OCI-LY7 (cell line): ENCODE measurements around the gene DGAT2. TPM values are rescaled to one million over a fixed set of nuclear protein-coding genes. Genes with fewer than 3 reads are reported as not detected.
"Not testable (repeated sequence)": the region's sequence is repeated elsewhere in the genome, so short reads cannot be mapped to it uniquely, and the experiment has no call there.

Experiments
- BruUV-seq: library from RNA; stranded (reverse); fragments of 400-500 nt; replicated peaks from 2 replicates; lab custom pipeline; 2021; lab: Mats Ljungman, UMichigan
- CTCF ChIA-PET: fragments of 300-600 bp; sonication (Branson Sonifier 250); formaldehyde crosslinking; loops from one replicate; lab custom pipeline; 2022; ENCODE audit warnings: antibody characterized with exemption; ENCODE audit not compliant: unreplicated experiment; lab: Charles Lee
- POLR2A ChIA-PET: fragments of 300-600 bp; sonication (Branson Sonifier 250); formaldehyde crosslinking; loops from one replicate; lab custom pipeline; 2022; ENCODE audit warnings: antibody characterized with exemption; lab: Charles Lee
- DNase-seq: peaks from one replicate; pipeline ENCODE4 v3.0.0-alpha.2; 2015; ENCODE audit warnings: low spot score
- H2AFZ ChIP-seq: fragments of 200-600 bp; sonication (generic), shearing (Covaris generic); 2 replicates; pipeline ENCODE4 v1.6.1; 2014; ENCODE audit warnings: mild to moderate bottlenecking, antibody characterized with exemption, low read length, moderate library complexity
- H3K27ac ChIP-seq: fragments of 200-600 bp; sonication (generic); 2 replicates; pipeline ENCODE4 v1.5.1; 2014; ENCODE audit warnings: mixed run types, low read depth, mild to moderate bottlenecking, moderate library complexity, low read length, inconsistent platforms; ENCODE audit not compliant: poor library complexity, severe bottlenecking
- H3K36me3 ChIP-seq: fragments of 200-600 bp; sonication (generic); 2 replicates; pipeline ENCODE4 v1.6.1; 2014; ENCODE audit warnings: mild to moderate bottlenecking, antibody characterized with exemption, low read length, moderate library complexity, mixed read lengths; ENCODE audit not compliant: insufficient read depth
- H3K4me1 ChIP-seq: fragments of 200-600 bp; sonication (generic); 2 replicates; pipeline ENCODE4 v1.5.1; 2014; ENCODE audit warnings: mild to moderate bottlenecking, low read length; ENCODE audit not compliant: insufficient read depth, poor library complexity, severe bottlenecking
- H3K4me2 ChIP-seq: fragments of 200-600 bp; sonication (generic); 2 replicates; pipeline ENCODE4 v1.6.1; 2014; ENCODE audit warnings: mild to moderate bottlenecking, low read length
- H3K4me3 ChIP-seq: fragments of 200-600 bp; sonication (generic); 2 replicates; pipeline ENCODE4 v1.5.1; 2014; ENCODE audit warnings: mild to moderate bottlenecking, low read depth, low read length; ENCODE audit not compliant: poor library complexity, severe bottlenecking
- H3K79me2 ChIP-seq: fragments of 200-600 bp; sonication (generic); 2 replicates; pipeline ENCODE4 v1.6.1; 2016; ENCODE audit warnings: low read depth, mild to moderate bottlenecking, low read length, moderate library complexity, mixed read lengths; ENCODE audit not compliant: insufficient read depth
- H3K9me2 ChIP-seq: fragments of 200-600 bp; sonication (generic); 2 replicates; pipeline ENCODE4 v1.6.1; 2016; ENCODE audit warnings: mild to moderate bottlenecking, low read length, mixed read lengths; ENCODE audit not compliant: insufficient read depth
- H3K9me3 ChIP-seq: fragments of 200-600 bp; sonication (generic); 2 replicates; pipeline ENCODE4 v1.6.1; 2014; ENCODE audit warnings: mild to moderate bottlenecking, mixed run types, low read length, mixed read lengths
- H4K20me1 ChIP-seq: fragments of 200-600 bp; sonication (generic); 2 replicates; pipeline ENCODE4 v1.6.1; 2014; ENCODE audit warnings: mild to moderate bottlenecking, antibody characterized with exemption, low read length, moderate library complexity, mixed read lengths; ENCODE audit not compliant: insufficient read depth
- EZH2phosphoT487 ChIP-seq: fragments of 200-600 bp; sonication (generic); IDR thresholded peaks from 2 replicates; pipeline ENCODE4 v1.6.1; 2018; ENCODE audit warnings: low read depth, borderline replicate concordance, mild to moderate bottlenecking, mixed run types, antibody characterized with exemption, low read length, moderate library complexity, mixed read lengths
- intact Hi-C: fragments of 100-400 bp; cut with micrococcal nuclease; formaldehyde crosslinking; loops from one replicate; pipeline ENCODE4 v1.10.0; 2022; ENCODE audit not compliant: unreplicated experiment
- total RNA-seq, 2 experiments: library from RNA; depleted of rRNA in 1 of 2; stranded (reverse); fragments of >200 nt in 1 of 2; shearing (Covaris generic) in 1 of 2; gene quantifications; 2 replicates each; pipeline ENCODE4 v1.2.3, GENCODE V29; 2014 to 2022
- TF ChIP-seq, protein P1 (sequence below): fragments of 200-600 bp; sonication (generic); conservative IDR thresholded peaks from 2 replicates; pipeline ENCODE4 v1.5.1; 2014; ENCODE audit warnings: mild to moderate bottlenecking, antibody characterized with exemption, low read length, moderate library complexity, mixed read lengths

The DGAT2 gene
- total RNA-seq, 2 experiments from 2014 or later, result 5.6 to 6.5 TPM

DNA sequence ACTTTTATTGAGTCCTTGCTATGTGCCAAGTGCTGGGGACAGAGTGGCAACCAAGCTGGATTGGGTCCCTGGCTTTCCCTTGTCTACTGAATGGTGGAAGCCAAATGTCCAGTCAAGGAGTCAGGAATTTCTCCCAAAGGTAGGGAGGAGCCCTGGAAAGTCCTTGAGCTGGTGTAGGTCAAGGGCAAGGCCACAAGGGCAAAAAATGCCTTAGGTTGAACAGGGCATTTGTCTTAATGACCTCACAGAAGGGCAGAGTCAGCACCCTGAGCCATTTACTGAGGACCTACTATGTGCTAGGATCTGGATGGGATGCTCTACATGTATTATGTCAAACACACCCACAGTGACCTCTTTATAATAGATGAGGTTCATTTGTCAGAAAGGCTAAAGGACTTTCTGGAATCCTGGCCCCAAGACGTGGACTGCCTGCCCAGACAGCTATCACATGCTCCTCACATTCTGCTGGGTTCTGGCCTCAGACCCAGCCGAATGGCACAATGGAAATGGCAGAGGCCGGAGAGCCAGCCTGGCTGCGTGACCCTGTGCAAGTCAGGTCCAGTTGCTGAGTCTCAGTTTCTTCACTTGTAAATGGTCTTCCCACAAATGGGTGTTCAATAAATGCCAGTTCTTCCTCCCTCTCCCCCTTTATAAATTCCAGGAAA lies 33.3 kb upstream of the DGAT2 start:
- H4K20me1 ChIP-seq, result no peaks in the 10 kb centered on the region
- POLR2A ChIA-PET, result no interaction called here
- H3K27ac ChIP-seq, result no peak overlapping the region
- no peaks in the 10 kb centered on the region for H3K4me1 ChIP-seq
- H3K4me3 ChIP-seq, result no peak overlapping the region
- no peak overlapping the region for H2AFZ ChIP-seq
- CTCF ChIA-PET, result no interaction called here
- TF ChIP-seq, protein P1, sequence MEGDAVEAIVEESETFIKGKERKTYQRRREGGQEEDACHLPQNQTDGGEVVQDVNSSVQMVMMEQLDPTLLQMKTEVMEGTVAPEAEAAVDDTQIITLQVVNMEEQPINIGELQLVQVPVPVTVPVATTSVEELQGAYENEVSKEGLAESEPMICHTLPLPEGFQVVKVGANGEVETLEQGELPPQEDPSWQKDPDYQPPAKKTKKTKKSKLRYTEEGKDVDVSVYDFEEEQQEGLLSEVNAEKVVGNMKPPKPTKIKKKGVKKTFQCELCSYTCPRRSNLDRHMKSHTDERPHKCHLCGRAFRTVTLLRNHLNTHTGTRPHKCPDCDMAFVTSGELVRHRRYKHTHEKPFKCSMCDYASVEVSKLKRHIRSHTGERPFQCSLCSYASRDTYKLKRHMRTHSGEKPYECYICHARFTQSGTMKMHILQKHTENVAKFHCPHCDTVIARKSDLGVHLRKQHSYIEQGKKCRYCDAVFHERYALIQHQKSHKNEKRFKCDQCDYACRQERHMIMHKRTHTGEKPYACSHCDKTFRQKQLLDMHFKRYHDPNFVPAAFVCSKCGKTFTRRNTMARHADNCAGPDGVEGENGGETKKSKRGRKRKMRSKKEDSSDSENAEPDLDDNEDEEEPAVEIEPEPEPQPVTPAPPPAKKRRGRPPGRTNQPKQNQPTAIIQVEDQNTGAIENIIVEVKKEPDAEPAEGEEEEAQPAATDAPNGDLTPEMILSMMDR, result no peak
- TF ChIP-seq EZH2phosphoT487, result no peak
- no peak overlapping the region for H3K4me2 ChIP-seq
- no peaks in the 10 kb centered on the region for H3K36me3 ChIP-seq
- H3K9me3 ChIP-seq, result no peaks in the 10 kb centered on the region
- no TSS peak for BruUV-seq
- no peaks in the 10 kb centered on the region for H3K9me2 ChIP-seq
- intact Hi-C loops, result no loop called here
- DNase-seq, result no peak
- H3K79me2 ChIP-seq, result no peaks in the 10 kb centered on the region

DNA sequence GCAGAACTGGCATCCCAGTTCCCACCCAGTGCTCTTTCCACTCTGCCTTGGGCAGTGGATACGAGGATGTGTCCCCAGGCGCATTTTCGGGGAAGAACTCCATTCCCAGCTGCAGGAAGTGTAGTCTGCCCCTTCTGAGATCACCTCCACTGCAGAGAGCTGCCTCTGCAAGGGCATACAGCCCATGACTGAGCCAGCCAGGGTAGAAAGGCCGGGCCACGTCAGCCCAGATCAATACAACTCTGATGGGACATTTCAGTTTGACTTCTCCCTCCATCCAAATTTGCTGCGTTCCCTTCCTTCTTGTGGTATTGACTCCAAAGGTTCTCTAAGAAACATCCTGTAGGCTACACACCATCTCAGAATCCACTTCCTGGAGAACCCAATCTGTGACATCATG lies 31.3 kb upstream of the DGAT2 start:
- Histone ChIP-seq H3K4me3 (no peak overlapping the region), H3K27ac (no peak overlapping the region), H3K36me3 (no peaks in the 10 kb centered on the region), H3K4me1 (no peaks in the 10 kb centered on the region), H3K4me2 (no peak overlapping the region), H4K20me1 (no peaks in the 10 kb centered on the region), H2AFZ (no peak overlapping the region), H3K9me3 (no peaks in the 10 kb centered on the region), H3K79me2 (no peaks in the 10 kb centered on the region), H3K9me2 (no peaks in the 10 kb centered on the region)
- intact Hi-C loops, result no loop called here
- BruUV-seq, result no TSS peak
- DNase-seq, result no peak
- TF ChIP-seq, protein P1, result no peak
- no peak for TF ChIP-seq EZH2phosphoT487
- CTCF ChIA-PET, result no interaction called here
- POLR2A ChIA-PET, result no interaction called here

DNA sequence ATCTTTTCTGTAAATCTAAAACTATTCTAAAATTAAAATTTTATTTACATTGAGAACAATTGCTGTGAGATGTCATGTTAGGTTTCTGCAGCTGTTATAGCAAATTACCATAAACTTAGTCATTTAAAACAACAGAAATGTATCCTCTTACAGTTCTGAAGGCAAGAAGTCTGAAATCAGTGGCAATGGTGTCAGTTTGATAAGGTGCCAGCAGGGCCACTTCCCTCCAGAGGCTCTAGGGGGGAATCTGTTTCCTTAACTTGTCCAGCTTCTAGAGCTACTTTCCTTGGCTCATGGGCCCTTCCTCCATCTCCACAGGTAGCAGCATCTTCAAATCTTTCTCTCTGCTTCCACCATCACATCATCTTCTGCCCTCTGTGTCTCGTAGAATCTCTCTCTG lies 27.9 kb upstream of the DGAT2 start:
- DNase-seq, result no peak
- no peak overlapping the region for H2AFZ ChIP-seq
- H3K27ac ChIP-seq, result no peak overlapping the region
- no peaks in the 10 kb centered on the region for H3K36me3 ChIP-seq
- no peaks in the 10 kb centered on the region for H3K79me2 ChIP-seq
- no peak overlapping the region for H3K4me2 ChIP-seq
- intact Hi-C loops, result no loop called here
- no peaks in the 10 kb centered on the region for H3K9me3 ChIP-seq
- POLR2A ChIA-PET, result no interaction called here
- no peaks in the 10 kb centered on the region for H3K4me1 ChIP-seq
- no peak for TF ChIP-seq EZH2phosphoT487
- TF ChIP-seq, protein P1, result no peak
- H3K9me2 ChIP-seq, result no peaks in the 10 kb centered on the region
- CTCF ChIA-PET, result no interaction called here
- BruUV-seq, result no TSS peak
- H3K4me3 ChIP-seq, result no peak overlapping the region
- H4K20me1 ChIP-seq, result no peaks in the 10 kb centered on the region

DNA sequence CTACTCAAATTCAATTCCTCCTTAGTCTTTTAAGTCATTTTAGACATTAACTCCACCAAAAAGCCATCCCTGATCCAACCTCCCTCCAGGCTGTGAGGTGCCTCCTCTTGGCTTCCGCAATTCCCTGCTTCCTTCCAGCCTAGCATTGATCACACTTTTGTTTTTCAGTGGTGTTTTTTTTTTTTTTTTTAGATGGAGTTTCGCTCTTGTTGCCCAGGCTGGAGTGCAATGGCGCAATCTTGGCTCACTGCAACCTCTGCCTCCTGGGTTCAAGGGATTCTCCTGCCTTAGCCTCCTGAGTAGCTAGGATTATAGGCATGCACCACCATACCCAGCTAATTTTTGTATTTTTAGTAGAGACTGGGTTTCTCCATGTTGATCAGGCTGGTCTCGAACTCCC lies 25.4 kb upstream of the DGAT2 start:
- H3K9me3 ChIP-seq, H3K4me2 ChIP-seq, POLR2A ChIA-PET, H3K79me2 ChIP-seq, BruUV-seq, H3K27ac ChIP-seq, DNase-seq, H3K9me2 ChIP-seq, H3K4me3 ChIP-seq, H4K20me1 ChIP-seq, CTCF ChIA-PET, intact Hi-C loops, H3K36me3 ChIP-seq, H2AFZ ChIP-seq, H3K4me1 ChIP-seq: not testable (repeated sequence)
